NB4 (cell line): ENCODE measurements around the gene MYO1E.

Experiments
- CTCF ChIP-seq: IDR thresholded peaks from one replicate; pipeline ENCODE4 v1.5.1; 2012; ENCODE audit warnings: low read depth, low read length
- MAX ChIP-seq: IDR thresholded peaks from 2 replicates; pipeline ENCODE4 v1.6.1; 2011; ENCODE audit warnings: low read depth, low read length
- POLR2A ChIP-seq: IDR thresholded peaks from 2 replicates; pipeline ENCODE4 v1.6.1; 2011; ENCODE audit warnings: mild to moderate bottlenecking; ENCODE audit not compliant: insufficient read length; ENCODE audit errors: extremely low read depth

DNA sequence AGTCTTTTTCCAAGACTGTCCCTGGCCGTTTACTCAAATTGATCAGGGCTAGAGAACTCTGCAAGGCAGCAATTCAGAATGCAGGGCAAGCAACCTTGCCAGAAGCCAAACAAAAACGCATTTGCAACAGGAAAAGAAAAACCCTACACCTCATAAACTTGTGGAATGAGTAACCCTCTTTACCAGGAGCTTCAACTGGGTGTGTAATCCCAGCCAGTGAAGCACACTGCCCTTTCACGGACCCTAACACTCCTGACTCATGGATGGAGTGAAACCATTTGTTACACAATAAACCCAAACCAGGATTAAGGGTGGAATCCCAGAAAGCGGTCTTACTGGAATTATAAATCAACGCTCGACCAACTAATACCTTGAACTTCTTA is 180.8 kb downstream of the MYO1E start:
- no peak for TF ChIP-seq CTCF
- no peak for TF ChIP-seq MAX
- TF ChIP-seq POLR2A, result no peak
